ENCODE measurements around the gene ZNF133. TPM values are rescaled to one million over a fixed set of nuclear protein-coding genes. Genes with fewer than 3 reads are reported as not detected.

ZNF133 gene
- total RNA-seq, 1 experiment from 2014 or later = 8.2 TPM

- Histone ChIP-seq H3K4me3 (ENCODE audit: low read depth in 2 of 2, low read length in 2 of 2) (no peak overlapping the region), H3K27ac (ENCODE audit: low read length) (no peak overlapping the region), H3K9me3 (ENCODE audit: control insufficient read depth, insufficient read depth, low read depth, low read length) (no peaks in the 10 kb centered on the region), H3K27me3 (ENCODE audit: control insufficient read depth, insufficient read depth, low read length) (no peaks in the 10 kb centered on the region), H3K36me3 (ENCODE audit: control insufficient read depth, insufficient read depth, low read length) (no peaks in the 10 kb centered on the region; the same call in 1 of the 2 replicates), H3K4me1 (ENCODE audit: control insufficient read depth, insufficient read depth, low read length) (no peaks in the 10 kb centered on the region)
- ATAC-seq = no peak
- TF ChIP-seq TCF7L2 (IDR thresholded peaks at IDR 0.05; ENCODE audit: low read depth, low read length) (no peak), SIN3A (IDR thresholded peaks at IDR 0.05; ENCODE audit: borderline replicate concordance, insufficient read depth, low read depth, low read length) (no peak), POLR2AphosphoS5 (IDR thresholded peaks at IDR 0.05; ENCODE audit: low read depth, low read length) (no peak), CTCF (IDR thresholded peaks at IDR 0.05) (no peak)
- TF ChIP-seq, protein P1, sequence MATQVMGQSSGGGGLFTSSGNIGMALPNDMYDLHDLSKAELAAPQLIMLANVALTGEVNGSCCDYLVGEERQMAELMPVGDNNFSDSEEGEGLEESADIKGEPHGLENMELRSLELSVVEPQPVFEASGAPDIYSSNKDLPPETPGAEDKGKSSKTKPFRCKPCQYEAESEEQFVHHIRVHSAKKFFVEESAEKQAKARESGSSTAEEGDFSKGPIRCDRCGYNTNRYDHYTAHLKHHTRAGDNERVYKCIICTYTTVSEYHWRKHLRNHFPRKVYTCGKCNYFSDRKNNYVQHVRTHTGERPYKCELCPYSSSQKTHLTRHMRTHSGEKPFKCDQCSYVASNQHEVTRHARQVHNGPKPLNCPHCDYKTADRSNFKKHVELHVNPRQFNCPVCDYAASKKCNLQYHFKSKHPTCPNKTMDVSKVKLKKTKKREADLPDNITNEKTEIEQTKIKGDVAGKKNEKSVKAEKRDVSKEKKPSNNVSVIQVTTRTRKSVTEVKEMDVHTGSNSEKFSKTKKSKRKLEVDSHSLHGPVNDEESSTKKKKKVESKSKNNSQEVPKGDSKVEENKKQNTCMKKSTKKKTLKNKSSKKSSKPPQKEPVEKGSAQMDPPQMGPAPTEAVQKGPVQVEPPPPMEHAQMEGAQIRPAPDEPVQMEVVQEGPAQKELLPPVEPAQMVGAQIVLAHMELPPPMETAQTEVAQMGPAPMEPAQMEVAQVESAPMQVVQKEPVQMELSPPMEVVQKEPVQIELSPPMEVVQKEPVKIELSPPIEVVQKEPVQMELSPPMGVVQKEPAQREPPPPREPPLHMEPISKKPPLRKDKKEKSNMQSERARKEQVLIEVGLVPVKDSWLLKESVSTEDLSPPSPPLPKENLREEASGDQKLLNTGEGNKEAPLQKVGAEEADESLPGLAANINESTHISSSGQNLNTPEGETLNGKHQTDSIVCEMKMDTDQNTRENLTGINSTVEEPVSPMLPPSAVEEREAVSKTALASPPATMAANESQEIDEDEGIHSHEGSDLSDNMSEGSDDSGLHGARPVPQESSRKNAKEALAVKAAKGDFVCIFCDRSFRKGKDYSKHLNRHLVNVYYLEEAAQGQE (IDR thresholded peaks at IDR 0.05; ENCODE audit: insufficient read depth in 1 of 2, low read depth in 2 of 2, low read length in 1 of 2) = no peak
- in situ Hi-C loops (cut with HindIII; ENCODE audit: low pct_unique_long_range_greater_than_20kb, low sequenced_read_pairs) (no loop called here), intact Hi-C loops (cut with micrococcal nuclease; ENCODE audit: unreplicated experiment) (no loop called here)
- DNase-seq (ENCODE audit: low read depth, low spot score) = no peak
- ChIA-PET CTCF (no interaction called here), POLR2A (no interaction called here)
- BruUV-seq (replicated peaks) = no TSS peak
Measured at GRCh38 chr20:18310592-18310991, 22.3 kb downstream of the ZNF133 start.

GRCh38 chr20:18312723-18313122, 24.4 kb downstream of the ZNF133 start:
- Histone ChIP-seq H3K27ac (ENCODE audit: low read length) (no peak overlapping the region), H3K4me3 (ENCODE audit: low read depth in 2 of 2, low read length in 2 of 2) (no peak overlapping the region), H3K27me3 (ENCODE audit: control insufficient read depth, insufficient read depth, low read length) (no peaks in the 10 kb centered on the region), H3K4me1 (ENCODE audit: control insufficient read depth, insufficient read depth, low read length) (no peaks in the 10 kb centered on the region), H3K9me3 (ENCODE audit: control insufficient read depth, insufficient read depth, low read depth, low read length) (no peaks in the 10 kb centered on the region), H3K36me3 (ENCODE audit: control insufficient read depth, insufficient read depth, low read length) (no peaks in the 10 kb centered on the region; the same call in 1 of the 2 replicates)
- no peak for DNase-seq (ENCODE audit: low read depth, low spot score)
- POLR2A ChIA-PET = no interaction called here
- CTCF ChIA-PET = no interaction called here
- intact Hi-C loops (cut with micrococcal nuclease; ENCODE audit: unreplicated experiment) (no loop called here), in situ Hi-C loops (cut with HindIII; ENCODE audit: low pct_unique_long_range_greater_than_20kb, low sequenced_read_pairs) (no loop called here)
- TF ChIP-seq, protein P1 (IDR thresholded peaks at IDR 0.05; ENCODE audit: insufficient read depth in 1 of 2, low read depth in 2 of 2, low read length in 1 of 2) = no peak
- TF ChIP-seq CTCF (IDR thresholded peaks at IDR 0.05) (no peak), POLR2AphosphoS5 (IDR thresholded peaks at IDR 0.05; ENCODE audit: low read depth, low read length) (no peak), SIN3A (IDR thresholded peaks at IDR 0.05; ENCODE audit: borderline replicate concordance, insufficient read depth, low read depth, low read length) (no peak), TCF7L2 (IDR thresholded peaks at IDR 0.05; ENCODE audit: low read depth, low read length) (no peak)
- no TSS peak for BruUV-seq (replicated peaks)
- no peak for ATAC-seq

Data from Panc1 (cell line).